CD4-positive, alpha-beta T cell treated with Interleukin-15 for 1 hour (primary cell): ENCODE results near the gene PACC1.
A peak's percentile ranks its signal among the peaks of the same experiment; 100 is the strongest.

Experiments
- DNase-seq: peaks from one replicate; pipeline ENCODE4 v3.0.0-alpha.2; 2020

PACC1 gene

GRCh38 chr1:212414328-212415106, at the start of gene PACC1:
TSS of gene PACC1 (minus strand) at chr1:212414886. CDS start at chr1:212414757, 129 bp downstream.
- DNase-seq = peak; percentile 95

GRCh38 chr1:212463565-212464285, 49.0 kb upstream of the PACC1 start:
- no peak for DNase-seq

- no peak for DNase-seq
Measured at GRCh38 chr1:212461916-212462660, 47.4 kb upstream of the PACC1 start.

- no peak for DNase-seq
Measured at GRCh38 chr1:212460376-212460775, 45.7 kb upstream of the PACC1 start.

- no peak for DNase-seq
Measured at GRCh38 chr1:212459656-212460055, 45.0 kb upstream of the PACC1 start.

GRCh38 chr1:212458817-212459216, 44.1 kb upstream of the PACC1 start:
- no peak for DNase-seq

- DNase-seq = peak; percentile 38
Measured at GRCh38 chr1:212457740-212458338, 43.2 kb upstream of the PACC1 start.

- peak; percentile 74 for DNase-seq
Measured at GRCh38 chr1:212455803-212456528, 41.3 kb upstream of the PACC1 start.

- DNase-seq = no peak
Measured at GRCh38 chr1:212455401-212455800, 40.7 kb upstream of the PACC1 start.

GRCh38 chr1:212454741-212455140, 40.1 kb upstream of the PACC1 start:
- DNase-seq = no peak

GRCh38 chr1:212453156-212453857, 38.6 kb upstream of the PACC1 start:
- DNase-seq = no peak

GRCh38 chr1:212452323-212453155, 37.9 kb upstream of the PACC1 start:
- no peak for DNase-seq

- DNase-seq = no peak
Measured at GRCh38 chr1:212451416-212452322, 37.0 kb upstream of the PACC1 start.

- DNase-seq = no peak
Measured at GRCh38 chr1:212450331-212450881, 35.7 kb upstream of the PACC1 start.

GRCh38 chr1:212447478-212447877, 32.8 kb upstream of the PACC1 start:
- no peak for DNase-seq

GRCh38 chr1:212446333-212446732, 31.6 kb upstream of the PACC1 start:
- no peak for DNase-seq

- DNase-seq = no peak
Measured at GRCh38 chr1:212442408-212442807, 27.7 kb upstream of the PACC1 start.

GRCh38 chr1:212440419-212440818, 25.7 kb upstream of the PACC1 start:
- no peak for DNase-seq

- no peak for DNase-seq
Measured at GRCh38 chr1:212438831-212439237, 24.1 kb upstream of the PACC1 start.
